ENCODE results near the gene KCNH6.

The KCNH6 gene

GRCh38 chr17:63555500-63556156 is 32.5 kb downstream of the KCNH6 start:
- DNase-seq = peak; percentile 62

GRCh38 chr17:63557416-63557815 is 34.3 kb downstream of the KCNH6 start:
- no peak for DNase-seq

- no peak for DNase-seq
Measured at GRCh38 chr17:63558441-63558840, 35.3 kb downstream of the KCNH6 start.

GRCh38 chr17:63561819-63562218 is 38.7 kb downstream of the KCNH6 start:
- no peak for DNase-seq

GRCh38 chr17:63563339-63563738 is 40.2 kb downstream of the KCNH6 start:
- DNase-seq = no peak

DNA sequence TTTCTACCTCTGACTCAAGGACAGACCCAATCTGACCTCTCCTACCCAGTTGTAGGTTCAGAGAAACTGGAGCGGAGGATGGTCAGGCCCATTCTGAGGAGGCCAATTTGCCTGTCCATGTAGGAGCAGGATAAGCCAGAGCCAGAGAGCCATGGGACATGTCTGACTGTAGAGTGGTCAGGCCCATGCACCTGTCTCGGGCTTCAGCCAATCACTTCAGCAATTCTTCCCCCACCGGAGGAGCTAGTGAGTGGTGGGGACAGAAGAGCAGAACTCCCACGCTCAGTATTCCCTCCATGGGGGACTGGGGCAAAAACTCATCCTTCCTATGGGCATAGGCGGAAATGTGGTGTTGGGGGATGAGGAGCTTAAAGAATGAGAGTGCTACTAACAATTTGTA is 41.4 kb downstream of the KCNH6 start:
- DNase-seq = no peak

DNA sequence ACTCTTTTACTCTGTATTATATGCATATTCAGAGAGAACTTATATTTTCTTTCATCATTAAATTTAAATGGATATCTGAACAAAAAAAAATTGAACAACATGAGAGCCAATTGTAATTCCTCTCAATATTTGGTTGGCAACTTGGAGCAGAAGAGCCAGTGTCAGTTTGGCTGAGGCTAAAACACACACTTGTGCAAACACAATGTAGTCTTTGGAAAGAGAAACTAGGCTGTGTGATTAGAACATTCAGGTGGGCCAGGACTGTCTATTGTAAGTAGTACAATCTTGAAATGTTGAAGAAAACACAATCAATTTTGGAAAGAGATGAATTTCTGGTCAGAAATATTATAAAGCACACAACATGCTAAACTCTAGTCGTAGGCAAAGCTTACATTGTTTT is 44.1 kb downstream of the KCNH6 start:
- DNase-seq = no peak

- no peak for DNase-seq
Measured at GRCh38 chr17:63568563-63568962, 45.4 kb downstream of the KCNH6 start.

DNA sequence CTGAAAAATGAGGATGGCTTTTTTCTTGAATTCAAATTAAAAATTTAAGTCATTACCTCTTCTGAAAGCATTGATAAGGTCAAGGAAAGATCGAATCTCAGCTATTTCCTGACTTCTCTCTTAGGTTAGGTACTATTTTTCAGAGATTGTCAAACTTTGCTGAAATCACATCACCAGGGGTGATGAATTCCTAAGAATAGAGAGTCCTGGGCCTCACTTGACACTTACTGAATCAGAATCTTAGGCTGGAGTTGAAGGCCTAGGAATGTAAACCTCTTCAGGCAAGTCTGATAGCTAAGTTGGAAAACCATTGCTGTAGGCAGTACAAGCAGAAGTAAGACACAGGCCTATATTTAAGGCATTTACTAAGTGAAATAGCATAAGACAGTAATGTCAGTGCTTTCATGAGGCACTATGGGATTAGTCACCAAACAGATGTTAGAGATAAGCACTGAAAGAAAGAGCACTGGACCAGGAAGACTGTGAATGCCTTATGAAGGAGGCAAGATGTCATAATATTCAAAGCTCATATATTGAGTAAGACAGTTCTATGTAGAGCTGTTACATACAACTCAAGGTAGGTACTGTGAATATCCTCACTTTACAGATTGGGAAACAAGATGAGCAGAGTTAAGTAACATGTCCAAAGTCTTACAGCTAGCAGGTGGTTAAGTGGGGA is 48.6 kb downstream of the KCNH6 start:
- peak; percentile 66 for DNase-seq

DNA sequence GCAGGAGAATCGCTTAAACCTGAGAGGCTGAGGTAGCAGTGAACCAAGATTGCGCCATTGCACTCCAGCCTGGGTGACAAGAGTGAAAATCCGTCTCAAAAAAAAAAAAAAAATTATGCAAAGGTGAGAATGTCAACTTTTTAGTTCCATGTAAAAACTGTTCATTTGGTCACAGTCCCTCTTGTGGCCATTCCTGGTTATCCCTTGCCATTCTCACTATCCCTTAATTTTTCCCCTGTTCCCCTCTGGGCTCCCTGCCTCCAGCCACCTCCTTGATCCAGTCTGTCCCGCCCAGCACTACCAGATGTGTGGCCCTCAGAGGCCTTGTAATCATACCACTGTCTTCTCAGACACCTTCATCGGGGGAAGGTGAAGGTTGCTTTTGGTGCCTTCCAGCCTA is 50.5 kb downstream of the KCNH6 start:
- DNase-seq = no peak

DNA sequence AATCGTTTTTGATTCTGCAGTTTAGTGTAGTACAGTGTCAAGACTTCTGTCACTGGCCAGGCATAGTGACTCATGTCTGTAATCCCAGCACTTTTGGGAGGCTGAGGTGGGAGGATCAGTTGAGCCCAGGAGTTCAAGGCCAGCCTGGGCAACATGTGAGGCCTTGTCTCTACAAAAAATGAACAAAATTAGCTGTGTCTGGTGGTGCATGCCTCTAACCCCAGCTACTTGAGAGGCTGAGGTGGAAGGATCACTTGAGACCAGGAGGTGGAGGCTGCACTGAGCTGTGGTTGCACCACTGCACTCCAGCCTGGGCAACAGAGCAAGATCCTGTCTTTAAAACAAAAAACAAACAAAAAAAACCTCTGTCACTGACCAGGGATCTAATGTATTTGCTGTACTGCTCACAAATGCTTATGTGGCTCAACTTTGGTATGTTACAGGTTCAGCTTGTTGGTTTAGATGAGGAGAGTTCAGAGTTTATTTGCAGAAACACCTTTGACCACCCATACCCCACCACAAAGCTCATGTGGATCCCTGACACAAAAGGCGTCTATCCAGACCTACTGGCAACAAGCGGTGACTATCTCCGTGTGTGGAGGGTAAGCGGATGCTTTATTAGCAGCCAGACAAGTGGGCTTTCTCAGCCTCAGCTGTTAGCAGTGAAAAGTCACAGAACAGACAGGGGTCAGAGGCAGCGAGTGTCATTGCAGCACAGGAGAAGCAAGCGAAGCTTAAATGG is 55.0 kb downstream of the KCNH6 start:
- no peak for DNase-seq

GRCh38 chr17:63578769-63579111 is 55.6 kb downstream of the KCNH6 start:
- no peak for DNase-seq

- DNase-seq = no peak
Measured at GRCh38 chr17:63579633-63580032, 56.5 kb downstream of the KCNH6 start.

- no peak for DNase-seq
Measured at GRCh38 chr17:63587770-63588169, 64.6 kb downstream of the KCNH6 start.

DNA sequence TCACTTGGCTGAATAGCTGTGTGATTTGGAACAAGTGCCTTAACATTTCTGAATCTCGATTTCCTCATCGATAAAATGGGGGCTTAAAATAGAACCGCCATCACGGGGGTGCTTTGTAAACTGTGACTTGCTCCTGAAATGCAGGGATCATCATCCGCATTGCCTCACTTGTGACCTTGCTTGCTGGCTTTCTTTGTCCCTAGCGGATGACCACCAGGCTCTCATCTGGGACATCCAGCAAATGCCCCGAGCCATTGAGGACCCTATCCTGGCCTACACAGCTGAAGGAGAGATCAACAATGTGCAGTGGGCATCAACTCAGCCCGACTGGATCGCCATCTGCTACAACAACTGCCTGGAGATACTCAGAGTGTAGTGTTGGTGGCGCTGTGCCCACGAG is 65.6 kb downstream of the KCNH6 start:
- no peak for DNase-seq

- DNase-seq = no peak
Measured at GRCh38 chr17:63589646-63590045, 66.5 kb downstream of the KCNH6 start.

DNA sequence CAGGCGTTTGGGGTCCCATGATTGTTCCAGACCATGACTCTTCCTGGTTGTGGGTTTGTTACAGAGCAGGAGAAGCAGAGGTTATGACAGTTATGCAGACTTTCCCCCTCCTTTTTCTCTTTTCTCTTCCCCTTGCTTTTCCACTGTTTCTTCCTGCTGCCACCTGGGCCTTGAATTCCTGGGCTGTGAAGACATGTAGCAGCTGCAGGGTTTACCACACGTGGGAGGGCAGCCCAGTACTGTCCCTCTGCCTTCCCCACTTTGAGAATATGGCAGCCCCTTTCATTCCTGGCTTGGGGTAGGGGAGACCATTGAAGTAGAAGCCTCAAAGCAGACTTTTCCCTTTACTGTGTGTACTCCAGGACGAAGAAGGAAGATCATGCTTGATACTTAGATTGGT is 69.6 kb downstream of the KCNH6 start:
- DNase-seq = no peak

- no peak for DNase-seq
Measured at GRCh38 chr17:63595132-63595531, 72.0 kb downstream of the KCNH6 start.
